Skin of body (tissue), 2 donors: ENCODE data around the gene UBAP2. TPM values are rescaled to one million over a fixed set of nuclear protein-coding genes. Genes with fewer than 3 reads are reported as not detected.

Experiments
- DNase-seq: peaks from one replicate; lab custom pipeline; 2025; lab: John Stamatoyannopoulos, UW
- total RNA-seq: library from RNA; depleted of rRNA; stranded (reverse); fragments of >200 nt; gene quantifications from one replicate; pipeline ENCODE4 v1.2.3, GENCODE V29; 2014

Gene UBAP2
- total RNA-seq, 1 donor from 2014 or later, result 31.5 TPM

- no peak for DNase-seq
These were observed 123.5 kb downstream of the UBAP2 start for GRCh38 chr9:33924978-33925797.

DNA sequence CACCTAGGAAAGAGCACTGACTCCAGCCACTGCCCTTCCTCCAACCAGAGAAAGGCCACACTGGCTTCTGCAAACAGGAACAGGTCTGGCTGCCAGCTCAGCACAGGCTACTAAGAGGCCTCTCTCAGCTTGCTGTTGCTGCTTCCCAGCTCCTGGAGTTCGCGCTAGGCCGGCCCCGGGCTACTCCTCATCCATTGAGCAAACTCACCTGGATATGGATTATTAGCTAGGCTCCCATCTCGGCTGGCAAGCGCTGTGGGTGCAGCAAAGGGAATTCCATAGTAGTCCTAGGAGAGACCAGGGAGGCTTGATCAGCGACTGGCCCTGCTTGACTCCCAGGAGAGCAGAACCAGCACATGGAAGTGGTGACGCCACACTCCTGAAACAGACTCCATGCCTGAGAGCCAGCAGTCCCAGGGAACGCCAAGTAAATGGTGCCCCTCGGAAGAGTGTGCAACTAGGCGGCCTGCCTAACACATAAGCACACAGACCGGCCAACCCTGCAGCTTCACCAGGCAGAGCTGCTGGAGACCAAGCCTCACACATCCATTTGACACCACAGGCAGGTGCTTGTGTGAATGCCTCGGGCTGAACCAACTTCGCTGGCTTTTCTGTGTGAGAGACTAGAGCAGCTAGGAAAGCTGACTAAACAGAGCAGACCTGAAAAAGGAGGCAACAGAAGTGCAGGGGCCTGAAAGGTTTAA is 124.5 kb downstream of the UBAP2 start:
- DNase-seq, result no peak

DNA sequence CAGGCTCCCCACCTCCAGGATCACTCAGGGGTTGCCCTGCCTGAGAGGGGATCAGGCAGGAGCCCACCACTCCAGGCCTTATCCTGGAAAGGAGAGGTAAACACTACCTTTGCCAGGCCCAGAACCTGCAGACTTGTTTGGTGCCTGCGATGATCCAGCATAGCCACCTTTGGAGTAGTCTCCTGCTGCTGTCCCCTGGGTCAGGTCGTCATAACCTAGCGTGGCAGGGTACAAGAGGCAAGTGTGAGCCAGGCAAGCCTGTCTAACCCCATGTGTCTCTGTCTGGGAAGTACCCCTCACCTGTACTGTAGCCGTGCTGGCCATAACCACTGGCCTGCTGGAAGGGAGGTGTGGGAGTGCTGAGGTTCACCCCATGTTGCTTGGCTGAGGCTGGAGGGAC is 125.6 kb downstream of the UBAP2 start:
- no peak for DNase-seq

DNA sequence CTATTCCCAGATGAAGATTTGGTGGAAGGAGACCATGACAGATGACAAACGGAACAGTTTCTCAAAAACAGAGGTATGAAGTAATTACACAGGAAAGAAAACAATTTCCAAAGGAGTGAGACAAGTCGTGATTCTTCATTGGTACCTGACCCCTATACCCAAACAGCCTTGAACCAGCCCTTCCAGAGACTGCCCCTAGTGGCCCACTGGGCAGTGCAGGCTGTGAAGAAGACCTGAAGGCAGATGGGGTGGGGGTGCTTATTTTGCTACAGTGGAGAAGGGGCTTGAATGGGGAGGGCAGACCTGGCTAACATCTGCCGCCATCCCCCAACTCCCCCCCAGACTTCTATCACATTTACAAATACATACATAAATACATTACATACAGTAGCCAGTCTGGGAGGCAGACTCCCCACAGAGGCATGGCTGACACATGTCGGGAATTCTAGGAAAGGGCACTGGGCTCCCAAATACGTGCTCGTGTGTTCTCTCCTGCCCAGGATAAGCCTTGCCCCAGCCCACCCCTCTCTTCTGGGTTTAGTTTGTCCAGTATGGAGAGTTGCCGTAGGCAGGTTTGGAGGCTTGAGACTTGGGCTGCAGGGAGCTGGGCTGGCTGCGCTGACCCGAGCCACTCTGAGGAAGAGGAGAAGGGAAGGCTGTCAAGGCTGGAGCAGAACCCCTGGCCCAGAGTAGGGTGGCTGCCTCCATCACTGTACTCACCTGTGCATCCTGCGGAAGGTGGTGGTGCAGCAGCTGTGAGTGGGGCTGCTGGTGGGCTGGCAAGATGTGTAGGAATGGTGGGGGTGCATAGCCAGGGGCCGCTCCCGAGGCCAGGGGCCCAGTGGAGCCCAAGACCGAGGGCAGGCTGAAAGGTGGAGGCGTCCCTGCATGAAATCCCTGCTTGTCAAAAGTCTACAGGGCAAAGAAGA is 126.5 kb downstream of the UBAP2 start:
- no peak for DNase-seq

GRCh38 chr9:33919276-33919897 is 129.3 kb downstream of the UBAP2 start:
- no peak for DNase-seq

DNA sequence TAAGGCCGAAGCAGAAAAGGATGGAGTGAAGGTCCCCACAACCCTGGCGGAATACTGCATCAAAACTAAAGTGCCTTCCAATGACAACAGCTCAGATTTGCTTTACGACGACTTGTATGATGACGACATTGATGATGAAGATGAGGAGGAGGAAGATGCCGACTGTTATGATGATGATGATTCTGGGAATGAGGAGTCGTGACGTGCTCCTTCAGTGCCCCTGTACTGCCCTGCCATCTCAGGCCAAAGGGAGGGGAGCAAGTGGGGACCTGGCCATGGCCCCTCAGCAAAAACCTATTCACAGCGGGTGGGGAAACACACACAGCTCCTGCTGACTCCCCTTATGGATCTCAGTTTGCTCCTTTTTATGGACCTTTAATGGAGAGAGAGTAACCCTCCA is 131.7 kb downstream of the UBAP2 start:
- no peak for DNase-seq

DNA sequence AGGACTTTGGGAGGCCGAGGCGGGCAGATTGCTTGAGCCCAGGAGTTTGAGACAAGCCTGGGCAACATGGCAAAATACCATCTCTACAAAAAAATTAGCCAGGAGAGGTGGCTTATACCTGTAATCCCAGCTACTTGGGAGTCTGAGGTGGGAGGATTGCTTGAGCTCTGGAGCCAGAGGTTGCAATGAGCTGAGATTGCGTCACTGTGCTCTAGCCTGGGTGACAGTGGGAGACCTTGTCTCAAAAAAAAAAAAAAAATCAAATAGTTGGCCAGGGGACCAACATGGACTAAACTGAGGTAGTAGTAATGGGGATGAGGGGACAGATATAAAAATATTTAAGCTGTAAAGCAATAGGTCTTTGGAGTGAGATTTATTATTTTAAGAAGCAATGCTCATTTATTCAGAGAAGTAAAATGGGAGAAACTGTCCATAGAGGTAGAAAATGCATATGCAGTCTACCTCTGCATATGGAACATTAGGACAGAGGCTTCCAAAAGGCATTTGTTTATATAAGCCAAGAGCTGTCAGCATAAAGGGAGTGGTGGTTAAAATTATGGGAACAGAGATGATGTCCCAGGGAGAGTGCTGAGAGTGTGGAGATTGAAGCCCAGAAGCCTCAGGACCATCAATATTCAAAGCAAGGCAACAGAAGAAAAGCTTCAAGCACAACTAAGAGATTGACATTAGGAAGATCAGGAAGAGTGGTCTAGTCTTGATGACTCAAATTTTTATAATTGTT is 133.6 kb downstream of the UBAP2 start:
- DNase-seq, result no peak

- no peak for DNase-seq
These were observed 135.1 kb downstream of the UBAP2 start for GRCh38 chr9:33913541-33913940.

DNA sequence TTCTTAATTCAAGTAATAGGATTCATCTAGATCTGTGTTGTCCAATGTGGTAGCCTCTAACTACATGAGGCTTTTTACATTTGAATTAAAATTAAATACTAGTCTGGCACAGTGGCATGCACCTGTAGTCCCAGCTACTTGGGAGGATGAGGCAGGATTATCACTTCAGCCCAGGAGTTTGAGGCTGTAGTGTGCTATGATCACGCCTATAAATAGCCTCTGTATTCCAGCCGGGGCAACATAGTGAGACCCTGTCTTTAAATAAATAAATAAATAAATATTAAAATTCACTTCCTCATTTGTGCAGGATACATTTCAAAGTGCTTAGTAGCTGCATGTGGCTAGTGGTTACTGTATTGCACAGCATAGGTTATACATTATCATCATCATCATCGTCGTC is 139.9 kb downstream of the UBAP2 start:
- DNase-seq, result no peak

- no peak for DNase-seq
These were observed 140.6 kb downstream of the UBAP2 start for GRCh38 chr9:33908114-33908513.

- DNase-seq, result no peak
These were observed 141.3 kb downstream of the UBAP2 start for GRCh38 chr9:33907347-33907746.

GRCh38 chr9:33906769-33907168 is 141.9 kb downstream of the UBAP2 start:
- no peak for DNase-seq

GRCh38 chr9:33905137-33905536 is 143.6 kb downstream of the UBAP2 start:
- no peak for DNase-seq

DNA sequence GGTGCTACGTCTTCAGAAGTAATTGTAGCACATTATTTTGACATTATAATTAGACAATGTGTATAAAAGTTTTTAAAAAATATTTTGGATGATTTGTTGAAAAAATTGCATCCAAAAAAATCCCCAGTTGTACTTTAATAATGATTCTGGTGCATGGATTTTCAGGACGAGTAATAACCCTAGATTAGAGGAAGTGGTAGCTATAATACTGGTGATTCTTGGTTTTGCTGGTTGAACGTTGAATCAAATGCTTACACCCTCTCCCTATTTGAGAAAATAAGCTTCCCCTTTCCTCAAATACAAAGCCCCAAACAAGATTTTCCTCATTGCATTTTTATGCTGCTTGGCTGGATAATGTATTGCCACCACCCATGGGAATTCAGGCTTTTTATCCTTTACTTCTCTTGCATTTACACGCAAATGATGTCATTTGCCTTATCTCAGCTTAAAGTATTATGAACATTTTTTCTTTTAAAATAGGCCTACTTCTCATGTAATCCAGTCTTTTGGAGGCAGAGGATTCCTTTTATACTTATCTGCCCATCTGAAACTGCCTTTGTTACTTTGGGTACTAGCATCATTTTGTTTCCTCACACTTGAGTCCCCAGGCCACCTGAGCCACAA is 145.4 kb downstream of the UBAP2 start:
- DNase-seq, result no peak

GRCh38 chr9:33894316-33894715 is 154.4 kb downstream of the UBAP2 start:
- no peak for DNase-seq

DNA sequence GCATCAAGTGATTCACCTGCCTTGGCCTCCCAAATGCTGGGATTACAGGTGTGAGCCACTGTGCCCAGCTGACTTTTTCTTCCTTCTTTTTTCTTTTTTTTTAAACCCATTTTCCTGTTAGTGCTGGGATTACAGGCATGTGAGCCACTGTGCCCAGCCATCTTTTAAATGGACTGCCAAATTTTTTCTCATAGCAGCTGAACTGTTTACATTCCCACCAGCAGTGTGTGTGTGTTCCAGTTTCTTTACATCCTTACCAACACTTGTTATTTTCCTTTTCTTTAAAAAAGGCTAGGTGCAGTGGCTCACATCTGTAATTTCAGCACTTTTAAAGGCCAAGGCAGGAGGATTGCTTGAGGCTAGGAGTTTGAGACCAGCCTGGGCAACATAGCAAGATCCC is 154.8 kb downstream of the UBAP2 start:
- DNase-seq, result no peak

DNA sequence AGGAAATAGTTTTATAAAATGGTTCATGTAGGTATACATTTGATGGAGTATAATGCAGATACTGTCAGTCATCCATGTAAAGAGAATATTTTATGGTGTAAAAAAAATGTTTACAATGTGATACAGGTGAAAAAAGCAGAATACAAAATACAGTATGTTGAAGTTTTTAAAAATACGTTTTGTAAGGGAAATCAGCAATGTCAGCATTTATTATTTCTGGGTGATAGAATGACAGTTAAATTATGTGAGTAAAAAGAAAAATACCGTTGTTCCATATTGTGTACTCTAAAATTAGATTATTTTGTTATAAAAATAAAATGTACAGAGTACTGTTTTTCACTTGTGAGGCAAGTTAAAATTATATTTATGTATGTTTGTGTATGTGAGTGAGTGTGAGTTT is 162.7 kb downstream of the UBAP2 start:
- no peak for DNase-seq

DNA sequence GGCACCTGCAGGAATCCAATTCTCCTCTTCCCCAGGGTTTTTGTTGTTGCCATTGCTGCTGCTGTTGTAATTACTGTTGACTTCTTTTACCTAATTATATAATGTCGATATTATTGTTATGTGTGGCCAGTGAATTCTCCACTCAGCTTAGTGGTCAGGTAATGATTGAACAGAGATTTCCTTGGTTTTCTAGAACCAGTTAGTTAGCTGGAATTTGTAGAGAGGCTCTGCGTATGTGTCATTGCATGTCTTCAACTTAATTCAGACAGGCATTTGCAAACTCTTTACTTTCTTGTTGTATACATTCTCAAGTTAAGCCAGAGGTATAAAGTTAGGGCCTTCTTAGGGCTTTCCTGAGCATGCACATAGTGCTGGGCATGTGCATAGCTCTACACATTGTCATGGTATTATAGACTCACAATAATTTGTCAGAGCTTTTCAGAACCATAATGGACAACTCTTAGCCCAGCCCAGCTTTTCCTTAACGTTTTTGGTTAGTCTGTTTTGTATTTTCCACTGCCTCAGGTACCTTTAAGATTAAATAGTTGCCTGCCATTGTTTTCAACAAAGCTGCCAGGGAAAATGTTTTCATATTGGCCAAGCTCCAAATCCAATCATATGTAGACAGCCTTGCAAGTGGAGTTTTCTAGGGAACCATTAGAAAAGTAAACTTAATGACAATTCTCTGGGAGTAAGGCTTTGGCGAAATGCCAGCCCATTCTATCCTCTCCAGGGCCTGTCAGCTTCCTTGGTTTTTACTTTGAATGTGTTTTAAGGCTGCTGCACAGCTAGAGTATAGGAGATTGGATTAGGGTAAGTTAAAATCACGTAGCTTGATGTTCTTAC is 163.6 kb downstream of the UBAP2 start:
- DNase-seq, result peak; percentile 45

GRCh38 chr9:33881635-33882034 is 167.1 kb downstream of the UBAP2 start:
- no peak for DNase-seq
